ENCODE results near the gene NR2C2AP.

The NR2C2AP gene

DNA sequence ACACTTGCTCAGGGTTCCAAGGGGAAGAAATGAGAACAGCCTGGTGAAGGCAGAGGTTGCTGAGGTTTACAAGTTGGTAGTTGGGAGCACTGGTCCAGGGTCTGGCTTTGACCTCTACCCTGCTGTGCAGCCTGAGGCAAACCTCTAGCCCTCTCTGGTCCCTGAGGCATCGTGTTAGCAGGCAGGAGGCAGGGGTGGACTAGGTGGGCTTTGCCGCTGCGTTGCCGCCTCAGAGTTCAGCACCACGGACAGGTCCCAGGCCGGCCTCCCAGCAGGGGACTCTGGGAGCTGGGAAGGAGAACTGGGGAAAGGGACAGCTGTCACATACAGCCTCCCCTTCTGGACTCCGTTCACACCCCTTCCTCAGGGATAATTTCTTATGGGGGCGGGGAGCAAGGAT lies 11.7 kb upstream of the NR2C2AP start:
- peak; percentile 61 for DNase-seq (ENCODE audit: low read depth)

DNA sequence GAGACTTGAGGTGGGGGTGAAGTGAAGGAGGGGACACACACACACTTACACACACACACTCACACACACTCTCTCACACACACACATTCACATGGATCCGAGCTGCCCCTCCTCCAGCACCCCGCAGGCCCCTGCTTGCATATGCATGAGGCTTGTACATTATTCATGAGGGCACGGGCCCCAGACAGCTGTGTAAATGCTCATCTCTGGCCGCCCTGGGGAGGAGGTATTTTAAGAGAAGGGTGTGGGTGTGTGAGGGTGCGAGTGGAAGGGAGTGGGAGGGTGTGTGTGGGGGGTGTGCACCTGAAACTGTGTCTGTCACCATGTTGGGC lies 10.9 kb upstream of the NR2C2AP start:
- no peak for DNase-seq (ENCODE audit: low read depth)

DNA sequence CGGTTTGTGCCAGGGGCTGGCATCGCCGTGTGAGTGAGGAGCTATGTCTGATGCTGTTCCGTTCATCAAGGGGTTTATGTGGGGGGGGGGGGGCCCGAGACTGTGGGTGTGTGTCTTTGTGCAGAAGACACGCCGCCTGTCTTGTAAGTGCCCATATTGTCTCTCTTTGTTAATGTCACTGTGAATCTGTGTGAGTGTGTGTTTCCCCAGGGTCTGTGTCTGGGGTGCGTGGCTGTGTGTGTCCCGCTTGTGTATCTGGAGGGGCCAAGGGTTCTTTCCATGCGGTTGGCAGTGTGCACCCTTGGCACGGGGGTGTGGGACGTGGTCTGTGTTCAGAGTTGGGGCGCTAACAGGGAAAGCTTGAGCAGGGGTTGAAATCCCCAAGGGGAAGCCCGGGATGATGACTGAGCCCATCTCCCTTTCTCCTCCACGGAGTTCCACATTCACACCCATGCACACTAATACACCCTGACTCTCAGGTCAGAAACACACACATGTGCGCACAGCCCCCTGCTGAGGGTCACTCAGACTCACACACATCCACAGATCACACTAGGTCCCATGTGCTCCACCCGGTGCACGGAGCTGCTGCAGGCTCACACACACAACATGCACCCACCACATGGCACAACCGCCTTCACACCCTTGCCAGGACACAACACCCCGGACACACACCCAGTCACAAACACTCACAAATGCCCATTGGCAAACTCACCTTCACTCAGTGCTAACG lies 10.4 kb upstream of the NR2C2AP start:
- DNase-seq (ENCODE audit: low read depth) = no peak

DNA sequence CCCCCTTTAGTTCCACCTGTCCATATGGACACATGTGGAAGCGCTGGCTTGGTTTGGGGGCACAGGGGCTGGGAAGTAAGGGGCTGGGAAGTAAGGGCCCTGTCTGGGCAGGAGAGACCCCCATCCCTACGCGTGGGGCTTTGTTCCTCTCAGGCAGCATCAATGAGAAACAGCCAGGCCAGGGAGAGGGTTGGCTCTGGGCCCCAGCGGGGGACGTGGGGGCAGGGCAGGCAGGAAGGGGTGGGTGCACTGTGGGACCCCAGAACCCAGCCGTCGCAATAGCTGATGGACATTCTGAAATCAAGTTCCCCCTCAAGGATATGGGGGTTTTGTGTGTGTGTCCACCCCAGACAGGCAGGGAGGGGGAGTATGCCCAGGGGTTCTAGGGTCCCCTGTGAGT lies 9.7 kb upstream of the NR2C2AP start:
- no peak for DNase-seq (ENCODE audit: low read depth)

DNA sequence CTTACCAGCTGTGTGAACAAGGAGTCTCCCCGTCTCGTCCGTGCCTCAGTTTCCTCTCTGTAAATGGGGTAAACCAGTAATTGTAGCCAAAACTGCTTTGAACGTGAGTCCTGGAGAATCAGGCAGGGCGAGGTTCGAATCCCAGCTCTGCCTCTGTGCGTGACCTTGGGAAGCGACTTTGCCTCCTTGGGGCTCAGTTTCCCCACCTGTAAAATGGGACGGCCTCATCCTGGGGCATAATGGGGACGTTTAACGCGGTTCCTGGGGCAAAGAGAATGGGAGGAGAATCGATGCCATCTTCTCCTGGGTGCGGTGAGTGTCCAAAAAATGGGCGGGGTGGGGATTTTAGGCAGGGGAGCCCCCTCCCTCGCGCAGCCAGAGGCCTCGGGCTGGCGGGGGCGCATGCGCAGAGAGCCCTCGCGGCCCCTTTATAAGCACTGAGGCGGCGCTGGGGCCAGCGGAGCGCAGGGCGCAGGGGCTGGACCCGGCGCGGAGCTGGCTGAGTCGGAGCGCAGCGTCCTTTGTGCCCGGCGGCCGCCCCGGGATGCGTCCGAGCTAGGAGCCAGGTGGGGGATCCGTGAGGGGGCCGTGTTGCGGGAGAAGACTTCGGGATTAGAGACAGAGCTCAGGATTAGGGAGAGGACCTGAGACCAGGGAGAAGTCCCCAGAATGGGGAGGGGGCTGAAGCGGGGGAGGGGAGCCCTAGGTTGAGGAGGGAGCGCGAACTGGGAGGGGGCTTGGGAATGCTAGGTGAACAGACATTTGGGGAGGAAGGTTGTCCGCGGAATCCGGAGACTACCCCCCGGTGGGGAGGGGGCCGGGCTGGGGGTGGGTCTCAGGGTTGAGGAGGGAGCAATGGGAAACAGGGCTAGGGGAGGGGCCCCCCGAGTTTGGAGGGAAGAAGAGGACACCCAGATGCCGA lies 8.5 kb upstream of the NR2C2AP start, which contains the start of gene NCAN:
Gene NCAN (plus strand): TSS at position 460 of the 922 bp plus-strand sequence. CDS start 4,996 bp downstream, outside the sequence.
- no peak for DNase-seq (ENCODE audit: low read depth)

DNA sequence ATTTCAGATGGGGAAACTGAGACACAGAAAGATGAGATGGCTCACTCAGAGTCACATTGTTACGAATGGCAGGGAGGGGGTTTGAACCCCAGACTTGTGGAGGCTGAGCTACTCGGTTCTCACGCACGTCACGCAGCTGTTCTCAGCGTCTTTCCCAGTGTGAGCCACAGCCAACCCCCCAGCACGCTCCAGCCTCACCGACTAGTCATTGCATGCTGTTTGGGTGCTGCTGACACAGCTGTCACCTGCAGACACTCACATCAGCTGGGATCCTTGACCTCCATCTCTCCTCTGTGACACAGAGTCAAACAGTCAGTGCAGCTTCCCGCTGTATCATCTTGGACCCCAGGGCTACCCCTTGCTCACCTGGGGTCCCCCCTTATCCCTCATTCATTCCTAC lies 6.2 kb upstream of the NR2C2AP start:
- no peak for DNase-seq (ENCODE audit: low read depth)

DNA sequence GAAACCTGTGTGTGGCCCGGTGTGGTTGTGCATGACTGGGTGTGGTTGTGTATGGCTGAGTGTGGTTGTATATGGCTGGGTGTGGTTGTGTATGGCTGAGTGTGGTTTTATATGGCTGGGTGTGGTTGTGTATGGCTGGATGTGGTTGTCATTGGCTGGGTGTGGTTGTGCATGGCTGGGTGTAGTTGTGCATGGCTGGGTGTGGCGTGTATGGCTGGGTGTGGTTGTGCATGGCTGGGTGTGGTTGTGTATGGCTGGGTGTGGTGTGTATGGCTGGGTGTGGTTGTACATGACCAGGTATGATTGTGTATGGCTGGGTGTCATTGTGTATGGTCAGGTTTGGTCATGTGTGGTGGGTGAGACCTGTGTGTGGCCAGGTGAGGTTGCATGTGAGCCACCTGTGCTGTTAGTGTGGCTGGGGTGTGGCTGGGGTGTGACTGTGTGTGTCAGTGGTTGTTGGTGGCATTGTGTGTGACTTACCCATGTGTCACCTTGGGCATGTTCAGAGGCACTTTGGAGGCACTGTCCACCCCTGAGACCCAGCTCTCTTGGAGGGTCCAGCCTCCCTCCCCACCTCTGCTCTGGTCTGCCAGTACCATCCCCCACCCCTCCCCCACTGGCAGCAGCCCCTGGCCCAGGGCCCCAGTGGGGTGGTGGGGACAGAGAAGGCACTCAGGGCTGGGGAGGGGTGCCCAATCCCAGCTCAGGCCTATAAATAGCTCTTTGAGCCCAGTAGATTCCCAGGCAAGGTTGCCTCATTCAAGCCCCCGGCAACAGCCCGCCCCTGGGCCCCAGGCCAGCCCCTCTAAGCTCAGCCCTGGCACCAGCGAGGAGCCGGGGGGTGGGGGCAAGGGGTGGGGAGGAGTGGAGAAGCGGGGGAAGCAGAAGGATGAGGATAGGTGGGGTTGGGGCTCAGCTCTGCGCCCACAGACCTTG lies 4.7 kb upstream of the NR2C2AP start:
- no peak for DNase-seq (ENCODE audit: low read depth)

DNA sequence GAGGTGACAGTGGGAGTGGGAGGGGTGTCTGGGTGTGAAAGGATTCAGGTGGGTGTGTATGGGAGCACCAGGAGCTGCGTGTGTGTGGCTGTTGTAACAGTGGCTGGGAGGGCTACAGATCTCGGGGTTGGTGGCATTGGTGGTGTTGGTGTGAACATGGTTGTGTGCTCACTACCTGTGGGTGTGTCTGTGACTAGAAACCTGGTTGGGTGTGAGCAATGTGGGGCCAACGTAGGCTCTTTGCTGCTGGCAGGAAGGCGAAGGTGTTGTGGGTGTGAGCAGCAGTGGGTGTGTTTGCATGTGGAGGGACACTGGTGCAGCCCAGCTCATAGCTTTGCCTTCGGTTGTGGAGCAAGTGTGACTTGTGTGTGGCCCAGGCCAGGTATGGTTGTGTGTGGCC lies 3.7 kb upstream of the NR2C2AP start:
- DNase-seq (ENCODE audit: low read depth) = no peak

DNA sequence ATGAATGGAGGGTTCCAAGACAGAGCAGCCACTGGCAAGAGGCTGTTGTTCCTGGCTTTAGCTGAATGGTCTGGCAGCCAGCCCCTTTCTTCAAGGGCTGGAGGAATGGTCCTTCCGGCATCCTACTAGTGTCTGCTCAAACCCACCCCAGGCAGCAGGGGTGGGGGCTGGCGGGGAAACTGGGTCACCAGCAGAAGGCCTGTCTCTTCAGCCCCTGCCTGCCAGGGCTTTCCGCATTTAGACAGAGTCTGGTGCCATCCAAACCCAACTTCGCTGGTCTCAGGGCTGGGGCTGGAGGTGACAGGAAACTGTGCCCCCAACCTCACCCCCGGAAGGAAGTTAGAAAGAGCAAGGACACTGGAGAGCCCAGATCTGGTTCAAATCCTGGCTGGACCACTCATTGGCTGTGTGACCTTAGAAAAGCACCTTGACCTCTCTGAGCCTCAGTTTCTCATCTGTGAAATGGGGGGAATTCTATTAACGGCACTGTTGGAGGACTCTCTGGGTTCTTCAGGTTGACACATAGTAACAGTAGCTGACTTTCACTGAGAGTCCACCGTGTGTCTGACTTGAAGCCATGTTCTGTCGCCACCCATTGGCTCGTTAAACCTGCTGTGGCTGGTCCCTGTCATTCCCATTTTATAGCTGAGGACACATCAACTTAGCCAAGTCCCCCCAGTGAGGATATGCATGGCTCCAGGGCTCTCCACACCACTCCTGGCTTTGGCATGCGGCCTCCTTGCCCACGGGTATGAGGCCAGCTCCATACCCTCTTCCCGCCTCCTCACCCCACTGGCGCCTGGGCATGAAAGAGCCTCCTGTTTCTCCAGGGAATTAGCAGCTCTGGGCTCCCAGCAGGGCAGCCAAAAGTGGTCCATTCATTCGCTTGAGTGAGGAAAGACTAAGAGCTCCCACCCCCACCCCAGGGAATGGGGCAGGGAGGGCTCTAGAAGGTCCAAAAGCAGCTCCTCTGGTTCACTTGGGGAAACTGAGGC lies 2.5 kb upstream of the NR2C2AP start:
- no peak for DNase-seq (ENCODE audit: low read depth)

DNA sequence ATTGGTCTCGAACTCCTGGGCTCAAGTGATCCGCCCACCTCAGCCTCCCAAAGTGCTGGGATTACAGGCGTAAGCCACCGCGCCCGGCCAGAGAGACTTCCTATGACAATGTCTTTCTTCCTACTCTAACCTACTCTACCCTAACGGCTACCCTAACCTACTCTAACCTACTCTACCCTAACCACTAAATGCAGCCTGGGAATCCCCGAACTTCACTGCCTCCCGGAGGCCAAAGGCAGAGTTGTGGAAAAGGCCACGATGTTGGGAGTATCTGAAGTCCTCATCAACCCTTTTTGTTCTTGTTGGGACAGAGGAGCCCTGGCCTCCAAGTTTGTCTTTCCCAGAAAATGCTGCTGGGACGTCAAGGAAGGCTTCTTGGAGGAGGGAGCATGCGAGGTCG lies 967 bp upstream of the NR2C2AP start:
- no peak for DNase-seq (ENCODE audit: low read depth)

DNA sequence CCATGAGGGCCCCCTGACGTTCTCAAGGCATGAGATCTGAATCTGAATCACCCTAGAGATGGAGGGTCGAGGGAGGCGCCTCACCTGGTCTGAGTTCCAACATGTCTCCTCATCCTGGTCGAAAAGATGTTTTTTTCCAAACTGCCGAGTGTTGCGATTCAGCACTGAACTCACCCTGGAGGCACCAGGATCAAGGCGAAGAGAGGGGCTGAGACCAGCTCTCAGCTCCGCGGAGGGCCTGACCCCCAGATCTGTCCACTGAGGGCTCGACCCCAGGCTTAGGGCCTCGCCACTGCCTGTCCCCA lies 555 bp downstream of the NR2C2AP start:
- no peak for DNase-seq (ENCODE audit: low read depth)

DNA sequence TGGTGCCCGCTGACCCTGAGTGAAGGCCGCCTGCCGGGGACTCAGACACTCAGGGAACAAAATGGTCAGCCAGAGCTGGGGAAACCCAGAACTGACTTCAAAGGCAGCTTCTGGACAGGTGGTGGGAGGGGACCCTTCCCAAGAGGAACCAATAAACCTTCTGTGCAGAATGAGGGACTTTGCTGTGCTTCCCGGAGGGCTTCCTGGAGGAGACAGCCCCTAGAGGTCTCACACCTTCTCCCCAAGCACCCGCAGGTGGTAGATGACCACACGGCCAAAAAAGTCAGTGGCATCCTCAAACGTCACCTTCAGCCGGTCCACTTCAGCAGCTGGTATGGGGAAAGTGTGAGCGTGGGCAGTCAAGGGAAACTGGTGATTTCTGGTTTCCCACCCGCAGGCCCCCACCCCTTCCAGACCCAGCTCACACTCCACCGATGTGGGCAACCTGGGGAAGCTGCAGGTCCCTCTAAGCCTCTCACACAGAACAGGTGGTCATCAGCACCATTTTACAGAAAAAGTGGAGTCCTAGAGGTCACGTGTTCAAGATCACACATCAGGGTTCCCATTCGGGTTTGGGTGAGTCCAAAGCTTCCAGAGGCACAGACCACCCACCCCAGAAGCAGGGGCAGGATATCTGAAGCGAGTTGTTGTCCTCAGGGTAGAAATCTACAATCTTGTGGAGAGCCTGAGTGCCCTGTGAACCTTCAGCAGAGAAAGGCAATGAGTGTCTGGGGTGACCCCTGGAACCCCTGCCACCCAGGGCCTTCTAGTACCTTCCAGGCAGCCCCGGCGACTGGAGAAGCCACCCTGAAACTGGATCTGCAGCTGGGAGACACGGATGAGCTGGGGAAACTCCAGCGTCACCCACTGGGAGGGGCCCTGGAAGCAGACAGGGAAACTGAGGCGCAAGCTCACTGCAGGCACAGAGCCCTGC lies 1.2 kb downstream of the NR2C2AP start:
- DNase-seq (ENCODE audit: low read depth) = no peak

DNA sequence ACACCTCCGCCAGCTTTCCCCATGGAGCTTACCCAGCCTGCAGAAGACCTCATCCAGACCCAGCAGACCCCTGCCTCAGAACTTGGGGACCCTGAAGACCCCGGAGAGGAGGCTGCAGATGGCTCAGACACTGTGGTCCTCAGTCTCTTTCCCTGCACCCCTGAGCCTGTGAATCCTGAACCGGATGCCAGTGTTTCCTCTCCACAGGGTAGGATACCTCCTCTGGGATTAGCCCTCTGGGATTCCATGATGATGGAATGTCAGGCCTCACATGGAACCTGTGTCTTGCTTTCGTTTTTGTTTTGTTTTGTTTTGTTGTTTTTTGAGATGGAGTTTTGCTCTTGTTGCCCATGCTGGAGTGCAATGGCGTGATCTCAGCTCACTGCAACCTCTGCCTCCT lies 9.3 kb downstream of the NR2C2AP start:
- DNase-seq (ENCODE audit: low read depth) = no peak

DNA sequence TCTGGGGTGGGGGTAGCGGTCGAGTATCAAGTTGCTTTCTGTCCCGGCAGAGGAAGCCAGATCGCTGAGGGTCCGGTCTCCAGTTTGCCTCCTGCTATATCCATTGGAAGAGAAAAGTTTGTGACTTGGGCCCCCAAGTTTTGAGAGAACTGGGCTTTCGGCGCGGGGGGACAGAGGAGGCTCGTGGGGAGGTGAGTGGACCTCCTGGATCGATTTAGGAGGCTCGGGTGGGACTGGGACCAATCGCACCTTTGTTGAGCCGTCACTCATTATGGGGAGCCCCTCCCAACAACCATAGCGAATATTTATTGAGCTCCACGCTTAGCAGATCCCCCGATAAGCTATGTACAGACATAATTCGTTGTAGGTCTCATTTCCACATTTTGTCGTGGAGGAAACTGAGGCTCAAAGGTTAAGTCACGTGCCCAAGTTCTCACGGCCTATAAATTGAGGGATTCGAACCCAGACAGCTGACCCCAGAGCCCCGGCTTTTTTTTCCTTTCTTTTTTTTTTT lies 10.2 kb downstream of the NR2C2AP start:
- DNase-seq (ENCODE audit: low read depth) = no peak

DNA sequence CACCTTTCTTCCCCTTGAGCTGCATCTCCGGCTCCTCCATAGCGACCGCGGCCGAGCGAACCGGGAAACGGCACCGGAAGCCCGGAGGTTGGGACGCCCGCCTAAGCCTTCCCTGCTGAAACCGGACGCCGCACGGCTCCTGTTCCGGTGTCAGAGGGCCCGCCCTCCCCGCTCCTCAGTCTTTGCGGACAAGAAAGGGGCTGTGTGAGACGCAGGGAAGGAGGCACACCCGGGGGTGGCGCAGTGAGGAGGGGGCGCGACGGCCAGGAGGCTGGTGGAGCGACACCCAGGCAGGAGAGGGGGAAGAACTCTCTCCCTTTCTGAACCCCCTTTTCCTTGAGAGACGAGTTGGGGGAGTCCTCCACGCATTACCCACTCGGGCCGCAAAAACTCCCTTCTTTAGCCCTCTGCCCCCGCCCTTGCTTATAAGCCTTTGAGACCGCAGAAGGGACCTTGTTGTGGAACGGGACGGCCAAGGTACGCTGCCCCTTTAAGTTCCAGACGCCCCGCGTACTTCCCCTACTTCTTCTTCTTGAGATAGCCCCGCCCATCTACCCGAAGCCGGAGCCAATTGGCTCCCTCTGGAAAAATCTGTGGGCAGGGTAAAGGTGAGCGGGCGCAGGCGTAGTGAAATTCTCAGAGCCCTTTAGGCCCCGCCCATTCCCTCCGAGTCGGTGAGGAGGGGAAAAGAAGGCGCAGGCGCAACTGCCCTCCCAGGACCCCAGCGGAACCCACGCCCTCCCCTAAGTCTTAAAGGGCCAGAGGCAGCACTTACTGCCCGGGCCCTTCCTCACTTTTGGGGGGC lies 10.9 kb downstream of the NR2C2AP start, which contains the start of the genes BORCS8 and RFXANK:
Gene BORCS8 (minus strand): TSS at position 75 of the 805 bp plus-strand sequence. CDS start 35 bp downstream, at position 40.
Gene RFXANK (plus strand): TSS at position 181 of the 805 bp plus-strand sequence. CDS start 1,689 bp downstream, outside the sequence.
- peak; percentile 100 for DNase-seq (ENCODE audit: low read depth)

DNA sequence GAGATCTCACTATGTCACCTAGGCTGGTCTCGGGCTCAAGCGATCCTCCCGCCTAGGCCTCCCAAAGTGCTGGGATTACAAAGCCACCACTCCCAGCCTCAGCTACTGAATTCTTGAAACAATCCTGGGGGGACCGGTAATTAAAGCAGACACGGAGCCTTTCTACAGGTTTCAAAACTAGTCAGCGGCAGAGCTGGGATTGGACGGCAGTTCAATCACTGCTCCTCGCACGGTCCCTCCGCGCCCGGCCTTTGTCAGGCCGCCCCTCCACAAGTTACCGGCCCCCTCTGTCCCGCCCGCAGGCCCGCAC lies 11.5 kb downstream of the NR2C2AP start:
- no peak for DNase-seq (ENCODE audit: low read depth)

DNA sequence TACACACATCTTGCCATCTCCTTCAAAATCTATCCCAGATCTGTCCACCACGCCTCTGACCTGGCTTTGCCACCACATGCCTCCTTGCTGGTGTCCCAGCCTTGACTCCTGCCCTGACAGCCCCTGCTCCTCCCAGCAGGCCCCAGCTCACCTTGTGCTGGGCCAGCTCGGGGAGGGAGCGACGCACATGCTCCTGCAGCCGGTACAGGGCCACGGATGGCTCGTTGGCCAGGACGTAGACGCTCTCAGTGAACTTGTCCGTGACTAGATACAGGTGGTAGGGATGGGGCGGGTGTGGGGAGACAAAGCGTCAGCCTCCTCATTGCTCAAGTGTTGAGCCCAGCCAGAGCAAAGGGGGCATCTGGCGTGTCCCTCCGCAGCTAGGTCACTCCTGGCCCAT lies 16.5 kb downstream of the NR2C2AP start:
- DNase-seq (ENCODE audit: low read depth) = no peak

DNA sequence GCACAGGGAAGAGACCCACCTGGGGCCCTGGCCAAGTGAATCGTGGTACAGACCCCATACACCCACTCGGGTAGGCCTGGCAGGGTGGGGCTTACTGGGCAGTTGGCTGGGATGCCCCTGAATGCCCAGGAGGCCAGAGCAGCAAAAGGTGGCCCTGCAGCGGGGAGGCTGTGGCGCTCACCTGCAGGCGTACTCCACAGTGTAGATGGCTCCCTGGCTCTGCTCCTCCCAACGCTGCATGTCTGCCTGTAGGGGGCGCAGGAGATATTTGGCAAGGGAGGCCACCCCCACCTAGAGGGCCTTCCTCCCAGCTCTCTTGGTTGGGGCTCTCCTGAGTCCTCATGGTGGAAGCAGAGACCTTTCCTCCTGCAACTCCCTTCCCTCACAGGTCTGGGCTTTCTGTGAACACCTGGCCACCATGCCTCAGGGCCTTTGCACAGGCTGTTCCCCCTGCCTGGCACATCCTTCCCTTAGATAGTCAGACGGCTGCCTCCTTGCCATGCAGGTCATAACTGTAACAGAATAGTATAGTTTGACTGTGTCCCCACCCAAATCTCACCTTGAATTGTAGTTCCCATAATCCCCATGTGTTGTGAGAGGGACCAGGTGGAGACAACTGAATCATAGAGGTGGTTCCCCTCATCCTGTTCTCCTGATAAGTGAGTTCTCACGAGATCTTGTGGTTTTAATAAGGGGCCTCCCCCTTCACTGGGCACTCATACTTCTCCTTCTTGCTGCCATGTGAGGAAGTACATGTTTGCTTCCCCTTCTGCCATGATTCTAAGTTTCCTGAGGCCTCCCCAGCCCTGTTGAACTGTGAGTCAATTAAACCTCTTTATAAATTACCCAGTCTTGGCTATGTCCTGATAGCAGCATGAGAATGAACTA lies 17.1 kb downstream of the NR2C2AP start:
- peak; percentile 51 for DNase-seq (ENCODE audit: low read depth)

Measured in EH (cell line).